Stimulated activated naive CD8-positive, alpha-beta T cell treated with anti-CD3 and anti-CD28 coated beads, Interleukin-15, Interleukin-2, amounts not matched to agents 100 ng/mL and 50 ng/mL, for 24 hours (primary cell): ENCODE measurements around the gene ARSD.
"Not testable (repeated sequence)": the region's sequence is repeated elsewhere in the genome, so short reads cannot be mapped to it uniquely, and the experiment has no call there.

Experiments used
- H3K27ac Mint-ChIP-seq: one replicate; pipeline ENCODE4 v1.8.0; 2021; ENCODE audit warnings: mild to moderate bottlenecking, mixed read lengths
- H3K27me3 Mint-ChIP-seq: one replicate; pipeline ENCODE4 v1.8.0; 2021; ENCODE audit warnings: mixed read lengths
- H3K36me3 Mint-ChIP-seq: one replicate; pipeline ENCODE4 v1.8.0; 2021; ENCODE audit warnings: low read depth, mixed read lengths
- H3K4me1 Mint-ChIP-seq: one replicate; pipeline ENCODE4 v1.8.0; 2021; ENCODE audit warnings: low read depth, mixed read lengths
- H3K4me3 Mint-ChIP-seq: one replicate; pipeline ENCODE4 v1.8.0; 2021; ENCODE audit warnings: mild to moderate bottlenecking, mixed read lengths
- H3K9me3 Mint-ChIP-seq: one replicate; pipeline ENCODE4 v1.8.0; 2021; ENCODE audit warnings: mixed read lengths

Gene ARSD

GRCh38 chrX:2913118-2913517 lies 16.0 kb downstream of the ARSD start:
- peaks cover 2% of the 10 kb centered on the region for H3K36me3 Mint-ChIP-seq
- no peaks in the 10 kb centered on the region for H3K27me3 Mint-ChIP-seq
- H3K4me1 Mint-ChIP-seq, result no peaks in the 10 kb centered on the region
- H3K9me3 Mint-ChIP-seq, result peaks cover 4% of the 10 kb centered on the region
- no peak overlapping the region for H3K4me3 Mint-ChIP-seq
- H3K27ac Mint-ChIP-seq, result no peak overlapping the region

- Mint-ChIP-seq H3K4me1 (no peaks in the 10 kb centered on the region), H3K36me3 (peaks cover 6% of the 10 kb centered on the region), H3K9me3 (no peaks in the 10 kb centered on the region), H3K27ac (no peak overlapping the region), H3K27me3 (no peaks in the 10 kb centered on the region), H3K4me3 (no peak overlapping the region)
Observed at GRCh38 chrX:2910109-2910508, 19.0 kb downstream of the ARSD start.

DNA sequence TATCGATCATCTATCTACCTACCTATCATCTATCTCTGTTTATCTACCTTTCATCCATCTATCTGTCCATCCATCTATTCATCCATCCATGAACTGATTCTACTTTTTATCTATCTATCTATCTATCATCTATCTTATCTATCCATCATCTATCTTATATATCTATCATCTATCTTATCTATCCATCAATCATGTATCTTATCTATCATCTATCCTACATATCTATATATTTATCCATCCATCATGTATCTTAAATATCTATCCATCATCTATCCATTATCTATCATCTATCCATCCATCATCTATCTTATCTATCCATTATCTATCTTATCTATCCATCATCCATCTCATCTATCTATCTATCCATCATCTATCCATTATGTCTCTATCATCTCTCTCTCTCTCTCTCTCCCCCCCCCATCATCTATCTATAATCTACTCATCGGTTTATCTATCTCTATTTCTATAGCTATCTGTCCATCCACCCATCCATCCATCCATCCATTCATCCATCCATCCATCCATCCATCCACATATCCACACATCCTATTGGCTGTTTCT lies 20.9 kb downstream of the ARSD start:
- Mint-ChIP-seq H3K4me1 (no peaks in the 10 kb centered on the region), H3K27me3 (no peaks in the 10 kb centered on the region), H3K36me3 (peaks cover 6% of the 10 kb centered on the region), H3K4me3 (no peak overlapping the region), H3K27ac (peak overlapping the region; percentile 1), H3K9me3 (no peaks in the 10 kb centered on the region)

- Mint-ChIP-seq H3K9me3 (no peaks in the 10 kb centered on the region), H3K36me3 (peaks cover 6% of the 10 kb centered on the region), H3K4me1 (no peaks in the 10 kb centered on the region), H3K27me3 (no peaks in the 10 kb centered on the region), H3K4me3 (no peak overlapping the region), H3K27ac (no peak overlapping the region)
Observed at GRCh38 chrX:2907295-2907694, 21.8 kb downstream of the ARSD start.

- H3K4me1 Mint-ChIP-seq, result peaks cover 3% of the 10 kb centered on the region
- H3K4me3 Mint-ChIP-seq, result no peak overlapping the region
- H3K36me3 Mint-ChIP-seq, result peaks cover 6% of the 10 kb centered on the region
- no peaks in the 10 kb centered on the region for H3K27me3 Mint-ChIP-seq
- no peaks in the 10 kb centered on the region for H3K9me3 Mint-ChIP-seq
- no peak overlapping the region for H3K27ac Mint-ChIP-seq
Observed at GRCh38 chrX:2903366-2903765, 25.8 kb downstream of the ARSD start.

GRCh38 chrX:2902841-2903240 lies 26.3 kb downstream of the ARSD start:
- no peak overlapping the region for H3K27ac Mint-ChIP-seq
- no peaks in the 10 kb centered on the region for H3K27me3 Mint-ChIP-seq
- H3K36me3 Mint-ChIP-seq, result peaks cover under 1% of the 10 kb centered on the region
- no peaks in the 10 kb centered on the region for H3K9me3 Mint-ChIP-seq
- H3K4me3 Mint-ChIP-seq, result no peak overlapping the region
- peaks cover 4% of the 10 kb centered on the region for H3K4me1 Mint-ChIP-seq

GRCh38 chrX:2901367-2902036 lies 27.6 kb downstream of the ARSD start:
- no peaks in the 10 kb centered on the region for H3K36me3 Mint-ChIP-seq
- peaks cover 8% of the 10 kb centered on the region for H3K4me1 Mint-ChIP-seq
- no peaks in the 10 kb centered on the region for H3K9me3 Mint-ChIP-seq
- no peaks in the 10 kb centered on the region for H3K27me3 Mint-ChIP-seq
- no peak overlapping the region for H3K27ac Mint-ChIP-seq
- no peak overlapping the region for H3K4me3 Mint-ChIP-seq

DNA sequence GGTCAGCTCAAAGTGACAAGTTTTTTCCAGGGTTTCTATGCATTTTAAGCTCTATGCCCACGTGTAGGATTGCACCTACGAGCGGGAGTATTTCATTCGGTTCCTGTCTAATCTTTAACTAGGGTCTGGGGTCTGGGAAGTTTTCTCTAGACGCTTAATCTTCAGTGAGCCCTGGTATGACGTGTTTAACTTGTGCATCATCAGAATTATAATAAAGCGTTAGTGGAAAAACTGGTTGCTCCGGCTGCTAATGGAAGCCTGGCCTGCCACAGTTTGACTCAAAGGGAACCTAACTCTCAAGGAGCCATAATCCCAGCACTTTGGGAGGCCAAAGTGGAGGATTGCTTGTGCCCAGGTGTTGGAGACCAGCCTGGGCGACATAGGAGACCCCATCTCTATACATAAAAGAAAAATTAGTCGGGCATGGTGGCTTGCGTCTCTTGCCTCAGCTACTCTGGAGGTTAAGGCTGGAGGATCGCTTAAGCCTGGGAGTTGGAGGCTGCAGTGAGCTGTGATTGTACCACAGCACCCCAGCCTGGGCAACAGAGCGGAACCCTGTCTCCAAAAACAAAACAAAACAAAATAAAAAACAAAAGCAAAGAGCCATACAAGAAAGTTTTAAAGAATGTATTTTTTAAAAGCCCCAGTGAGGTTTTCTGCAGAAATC lies 30.2 kb downstream of the ARSD start:
- no peaks in the 10 kb centered on the region for H3K36me3 Mint-ChIP-seq
- no peaks in the 10 kb centered on the region for H3K27me3 Mint-ChIP-seq
- no peaks in the 10 kb centered on the region for H3K9me3 Mint-ChIP-seq
- no peak overlapping the region for H3K4me3 Mint-ChIP-seq
- peaks cover 8% of the 10 kb centered on the region for H3K4me1 Mint-ChIP-seq
- H3K27ac Mint-ChIP-seq, result no peak overlapping the region

- not testable (repeated sequence) for H3K27me3 Mint-ChIP-seq, H3K36me3 Mint-ChIP-seq, H3K4me3 Mint-ChIP-seq, H3K27ac Mint-ChIP-seq, H3K4me1 Mint-ChIP-seq, H3K9me3 Mint-ChIP-seq
Observed at GRCh38 chrX:2897690-2898623, 31.2 kb downstream of the ARSD start.

- no peak overlapping the region for H3K4me3 Mint-ChIP-seq
- peaks cover 8% of the 10 kb centered on the region for H3K4me1 Mint-ChIP-seq
- no peaks in the 10 kb centered on the region for H3K36me3 Mint-ChIP-seq
- H3K27me3 Mint-ChIP-seq, result no peaks in the 10 kb centered on the region
- no peak overlapping the region for H3K27ac Mint-ChIP-seq
- no peaks in the 10 kb centered on the region for H3K9me3 Mint-ChIP-seq
Observed at GRCh38 chrX:2897311-2897689, 31.8 kb downstream of the ARSD start.

- H3K27ac Mint-ChIP-seq, result no peak overlapping the region
- no peaks in the 10 kb centered on the region for H3K27me3 Mint-ChIP-seq
- peaks cover 8% of the 10 kb centered on the region for H3K4me1 Mint-ChIP-seq
- H3K4me3 Mint-ChIP-seq, result no peak overlapping the region
- no peaks in the 10 kb centered on the region for H3K9me3 Mint-ChIP-seq
- H3K36me3 Mint-ChIP-seq, result no peaks in the 10 kb centered on the region
Observed at GRCh38 chrX:2894885-2895292, 34.2 kb downstream of the ARSD start.

DNA sequence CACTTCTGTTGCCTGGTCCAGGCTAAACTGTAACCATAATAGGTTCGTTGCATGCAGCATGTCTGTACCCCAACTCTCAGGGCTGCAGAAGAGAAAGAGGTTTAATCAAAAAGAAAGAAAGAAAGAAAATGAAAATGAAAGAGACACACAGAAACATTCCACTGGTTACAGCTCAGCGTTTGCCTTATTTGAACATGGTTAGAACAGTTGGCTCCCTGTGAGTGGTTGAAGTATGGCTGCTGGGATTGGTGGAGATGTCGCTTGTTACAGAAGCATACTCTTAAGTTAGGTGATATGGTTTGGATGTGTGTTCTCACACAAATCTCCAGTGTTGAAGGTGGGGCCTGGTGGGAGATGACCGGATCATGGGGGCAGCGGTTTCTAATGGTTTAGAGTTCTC lies 36.3 kb downstream of the ARSD start:
- peaks cover 5% of the 10 kb centered on the region for H3K27me3 Mint-ChIP-seq
- H3K4me3 Mint-ChIP-seq, result no peak overlapping the region
- H3K36me3 Mint-ChIP-seq, result no peaks in the 10 kb centered on the region
- H3K27ac Mint-ChIP-seq, result no peak overlapping the region
- no peaks in the 10 kb centered on the region for H3K9me3 Mint-ChIP-seq
- H3K4me1 Mint-ChIP-seq, result peaks cover 10% of the 10 kb centered on the region

- not testable (repeated sequence) for H3K4me1 Mint-ChIP-seq, H3K9me3 Mint-ChIP-seq, H3K27me3 Mint-ChIP-seq, H3K4me3 Mint-ChIP-seq, H3K27ac Mint-ChIP-seq, H3K36me3 Mint-ChIP-seq
Observed at GRCh38 chrX:2890536-2891460, 38.3 kb downstream of the ARSD start.

DNA sequence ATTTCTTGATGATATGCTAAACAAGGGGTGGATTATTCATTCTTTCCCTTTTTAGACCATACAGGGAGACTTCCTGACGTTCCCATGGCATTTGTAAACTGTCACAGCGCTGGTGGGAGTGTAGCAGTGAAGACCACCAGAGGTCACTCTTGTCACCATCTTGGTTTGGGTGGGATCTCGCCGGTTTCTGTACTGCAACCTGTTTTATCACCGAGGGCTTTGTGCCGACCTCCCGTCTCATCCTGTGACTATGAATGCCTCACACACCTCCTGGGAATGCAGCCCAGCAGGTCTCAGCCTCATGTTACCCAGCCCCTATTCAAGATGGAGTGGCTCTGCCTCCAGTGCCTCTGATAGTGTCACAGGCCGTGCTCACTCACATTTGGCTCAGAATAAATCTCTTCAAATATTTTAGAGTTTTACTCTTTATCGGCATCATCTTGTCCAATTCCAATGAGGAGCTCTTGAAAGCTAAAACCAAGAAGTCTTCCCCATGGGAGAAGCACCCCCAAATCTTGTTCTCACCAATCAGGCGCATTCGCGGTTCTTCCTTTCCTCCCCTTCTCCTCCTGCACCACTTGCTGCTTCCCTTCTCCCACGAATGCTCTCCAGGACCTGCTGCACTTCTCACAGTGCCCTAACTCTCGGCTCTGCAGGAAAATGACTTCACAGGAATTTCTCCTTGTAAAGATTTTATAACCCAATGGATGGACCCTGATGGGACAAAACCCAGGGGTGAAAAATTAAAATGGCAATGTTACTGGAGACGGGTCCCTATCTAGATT lies 39.2 kb downstream of the ARSD start:
- not testable (repeated sequence) for H3K36me3 Mint-ChIP-seq, H3K27ac Mint-ChIP-seq, H3K27me3 Mint-ChIP-seq, H3K9me3 Mint-ChIP-seq, H3K4me1 Mint-ChIP-seq
- peak overlapping the region; percentile 76 for H3K4me3 Mint-ChIP-seq
